Measurements from ENCODE around the gene FOXP4. TPM values are rescaled to one million over a fixed set of nuclear protein-coding genes. Genes with fewer than 3 reads are reported as not detected.

Gene FOXP4
- total RNA-seq (10 to 100 TPM; 31.6 to 36.2 TPM), polyA plus RNA-seq (10 to 100 TPM in 1 of 2 donors, 1 to 10 TPM in 1; 9.1 to 11.3 TPM)
- long read RNA-seq, donor 1, partial matches to known transcripts: 1 of 3 reads
- long read RNA-seq, donor 1, other reads (novel, unspliced or antisense): 2 of 3 reads
- long read RNA-seq, donor 2, partial matches to known transcripts: 3 of 10 reads
- long read RNA-seq, donor 2, other reads (novel, unspliced or antisense): 7 of 10 reads

GRCh38 chr6:41545703-41546474 lies at the start of gene FOXP4:
TSS of gene FOXP4 (plus strand) at chr6:41546381. CDS start at chr6:41565761, 19,380 bp downstream.
- ATAC-seq (ENCODE audit: low FRiP score): peak; percentile 91
- H3K27ac ChIP-seq (ENCODE audit: low read depth in 1 of 2, low read length in 2 of 2): peak within 1 kb of the TSS; percentile 73 to 94
- peak within 1 kb of the TSS; percentile 93 to 96 for H3K4me3 ChIP-seq (ENCODE audit: low read length in 2 of 2)
- WGBS, 2 donors: 1% methylated on average over 51 to 61 of the region's 61 CpGs
- no peaks in the 10 kb centered on the region for H3K36me3 ChIP-seq (ENCODE audit: control insufficient read depth in 1 of 2, insufficient read depth in 2 of 2, low read length in 1 of 2)
- H3K27me3 ChIP-seq (ENCODE audit: control insufficient read depth in 1 of 2, insufficient read depth in 2 of 2, low read length in 1 of 2): no peaks in the 10 kb centered on the region
- H3K9me3 ChIP-seq (ENCODE audit: control insufficient read depth, low read length): no peaks in the 10 kb centered on the region
- peak; percentile 95 for DNase-seq
- H3K4me1 ChIP-seq (ENCODE audit: control insufficient read depth in 1 of 2, insufficient read depth in 2 of 2, low read length in 2 of 2): peaks cover 0 to 3% of the 10 kb centered on the region in 2 donors
- intact Hi-C loops (cut with DNase I): loop anchor here (2.0 to 5.0 kb wide), 7 partner anchors 33 to 121 kb away; no protein-coding TSS in a partner anchor

GRCh38 chr6:41497573-41497972 lies 48.6 kb upstream of the FOXP4 start:
- ATAC-seq (ENCODE audit: low FRiP score) (no peak), DNase-seq (no peak)
- H3K27ac ChIP-seq (ENCODE audit: low read depth in 1 of 2, low read length in 2 of 2): no peak overlapping the region
- no peaks in the 10 kb centered on the region for H3K27me3 ChIP-seq (ENCODE audit: control insufficient read depth in 1 of 2, insufficient read depth in 2 of 2, low read length in 1 of 2)
- H3K36me3 ChIP-seq (ENCODE audit: control insufficient read depth in 1 of 2, insufficient read depth in 2 of 2, low read length in 1 of 2): no peaks in the 10 kb centered on the region
- H3K9me3 ChIP-seq (ENCODE audit: control insufficient read depth, low read length): no peaks in the 10 kb centered on the region
- no peaks in the 10 kb centered on the region for H3K4me1 ChIP-seq (ENCODE audit: control insufficient read depth in 1 of 2, insufficient read depth in 2 of 2, low read length in 2 of 2)
- intact Hi-C loops (cut with DNase I): no loop called here
- WGBS, 2 donors: 90 to 95% methylated on average over 3 of the region's 3 CpGs
- H3K4me3 ChIP-seq (ENCODE audit: low read length in 2 of 2): no peak overlapping the region

DNA sequence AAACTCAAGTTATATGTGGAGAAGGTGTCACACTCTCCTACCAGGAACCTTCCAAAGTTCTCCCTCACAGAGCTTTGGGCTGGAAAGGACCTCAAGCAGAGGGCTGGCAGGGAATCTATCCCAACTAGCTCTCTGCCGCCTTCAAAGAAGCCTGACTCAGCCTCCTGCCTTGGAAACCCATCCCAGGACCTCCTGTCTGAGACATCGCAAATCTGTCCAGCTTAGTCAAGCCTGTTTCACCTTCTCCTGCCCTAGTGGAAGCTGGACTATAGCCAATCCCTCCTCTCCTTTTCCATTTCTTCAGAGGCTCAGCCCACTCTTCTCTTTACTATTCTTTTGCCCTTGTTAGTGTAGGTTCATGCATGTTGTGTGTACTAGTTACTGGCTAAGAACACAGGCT lies 48.2 kb upstream of the FOXP4 start:
- DNase-seq: no peak
- Histone ChIP-seq H3K36me3 (ENCODE audit: control insufficient read depth in 1 of 2, insufficient read depth in 2 of 2, low read length in 1 of 2) (no peaks in the 10 kb centered on the region), H3K27ac (ENCODE audit: low read depth in 1 of 2, low read length in 2 of 2) (no peak overlapping the region), H3K4me1 (ENCODE audit: control insufficient read depth in 1 of 2, insufficient read depth in 2 of 2, low read length in 2 of 2) (no peaks in the 10 kb centered on the region), H3K4me3 (ENCODE audit: low read length in 2 of 2) (no peak overlapping the region), H3K27me3 (ENCODE audit: control insufficient read depth in 1 of 2, insufficient read depth in 2 of 2, low read length in 1 of 2) (no peaks in the 10 kb centered on the region), H3K9me3 (ENCODE audit: control insufficient read depth, low read length) (no peaks in the 10 kb centered on the region)
- ATAC-seq (ENCODE audit: low FRiP score): no peak
- WGBS, 2 donors: 61 to 76% methylated on average over 2 of the region's 2 CpGs
- intact Hi-C loops (cut with DNase I): no loop called here

- H3K9me3 ChIP-seq (ENCODE audit: control insufficient read depth, low read length): no peaks in the 10 kb centered on the region
- intact Hi-C loops (cut with DNase I): no loop called here
- DNase-seq (no peak), ATAC-seq (ENCODE audit: low FRiP score) (no peak)
- WGBS, 2 donors: 94% methylated on average over 6 of the region's 6 CpGs
- H3K4me1 ChIP-seq (ENCODE audit: control insufficient read depth in 1 of 2, insufficient read depth in 2 of 2, low read length in 2 of 2): no peaks in the 10 kb centered on the region
- H3K27me3 ChIP-seq (ENCODE audit: control insufficient read depth in 1 of 2, insufficient read depth in 2 of 2, low read length in 1 of 2): no peaks in the 10 kb centered on the region
- no peak overlapping the region for H3K27ac ChIP-seq (ENCODE audit: low read depth in 1 of 2, low read length in 2 of 2)
- no peak overlapping the region for H3K4me3 ChIP-seq (ENCODE audit: low read length in 2 of 2)
- no peaks in the 10 kb centered on the region for H3K36me3 ChIP-seq (ENCODE audit: control insufficient read depth in 1 of 2, insufficient read depth in 2 of 2, low read length in 1 of 2)
Observed at GRCh38 chr6:41498968-41499599, 47.1 kb upstream of the FOXP4 start.

- Histone ChIP-seq H3K4me1 (ENCODE audit: control insufficient read depth in 1 of 2, insufficient read depth in 2 of 2, low read length in 2 of 2) (no peaks in the 10 kb centered on the region), H3K4me3 (ENCODE audit: low read length in 2 of 2) (no peak overlapping the region), H3K36me3 (ENCODE audit: control insufficient read depth in 1 of 2, insufficient read depth in 2 of 2, low read length in 1 of 2) (no peaks in the 10 kb centered on the region), H3K9me3 (ENCODE audit: control insufficient read depth, low read length) (no peaks in the 10 kb centered on the region), H3K27me3 (ENCODE audit: control insufficient read depth in 1 of 2, insufficient read depth in 2 of 2, low read length in 1 of 2) (no peaks in the 10 kb centered on the region), H3K27ac (ENCODE audit: low read depth in 1 of 2, low read length in 2 of 2) (no peak overlapping the region)
- no peak for DNase-seq
- intact Hi-C loops (cut with DNase I): loop anchor here (5.0 to 10.0 kb wide), 2 partner anchors 73 to 76 kb away; no protein-coding TSS in a partner anchor
- no peak for ATAC-seq (ENCODE audit: low FRiP score)
- WGBS, 2 donors: 62 to 81% methylated on average over 3 of the region's 3 CpGs
Observed at GRCh38 chr6:41500561-41500960, 45.6 kb upstream of the FOXP4 start.

DNA sequence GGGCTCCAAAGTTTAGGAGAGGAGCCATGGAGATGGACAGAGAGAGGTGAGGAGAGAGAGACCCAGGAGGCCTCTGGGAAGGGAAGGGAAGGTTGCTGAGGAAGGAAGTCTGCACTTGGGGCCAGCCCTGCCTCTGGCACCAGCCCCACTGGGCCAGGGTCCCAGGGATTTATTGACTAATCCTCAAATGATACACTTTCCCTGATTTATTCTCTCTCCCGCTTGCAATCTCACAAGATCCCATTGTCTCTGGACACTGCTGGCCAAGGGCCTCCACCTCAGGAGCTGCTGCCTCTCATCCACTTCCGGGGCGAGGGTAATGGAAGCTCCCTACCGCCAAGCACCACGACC lies 43.6 kb upstream of the FOXP4 start:
- Histone ChIP-seq H3K9me3 (ENCODE audit: control insufficient read depth, low read length) (no peaks in the 10 kb centered on the region), H3K4me1 (ENCODE audit: control insufficient read depth in 1 of 2, insufficient read depth in 2 of 2, low read length in 2 of 2) (no peaks in the 10 kb centered on the region), H3K36me3 (ENCODE audit: control insufficient read depth in 1 of 2, insufficient read depth in 2 of 2, low read length in 1 of 2) (no peaks in the 10 kb centered on the region), H3K4me3 (ENCODE audit: low read length in 2 of 2) (no peak overlapping the region), H3K27ac (ENCODE audit: low read depth in 1 of 2, low read length in 2 of 2) (no peak overlapping the region), H3K27me3 (ENCODE audit: control insufficient read depth in 1 of 2, insufficient read depth in 2 of 2, low read length in 1 of 2) (no peaks in the 10 kb centered on the region)
- DNase-seq (no peak), ATAC-seq (ENCODE audit: low FRiP score) (no peak)
- intact Hi-C loops (cut with DNase I): loop anchor here (5.0 to 10.0 kb wide), 2 partner anchors 75 to 78 kb away; no protein-coding TSS in a partner anchor
- WGBS, 2 donors: 82 to 83% methylated on average over 5 of the region's 5 CpGs

DNA sequence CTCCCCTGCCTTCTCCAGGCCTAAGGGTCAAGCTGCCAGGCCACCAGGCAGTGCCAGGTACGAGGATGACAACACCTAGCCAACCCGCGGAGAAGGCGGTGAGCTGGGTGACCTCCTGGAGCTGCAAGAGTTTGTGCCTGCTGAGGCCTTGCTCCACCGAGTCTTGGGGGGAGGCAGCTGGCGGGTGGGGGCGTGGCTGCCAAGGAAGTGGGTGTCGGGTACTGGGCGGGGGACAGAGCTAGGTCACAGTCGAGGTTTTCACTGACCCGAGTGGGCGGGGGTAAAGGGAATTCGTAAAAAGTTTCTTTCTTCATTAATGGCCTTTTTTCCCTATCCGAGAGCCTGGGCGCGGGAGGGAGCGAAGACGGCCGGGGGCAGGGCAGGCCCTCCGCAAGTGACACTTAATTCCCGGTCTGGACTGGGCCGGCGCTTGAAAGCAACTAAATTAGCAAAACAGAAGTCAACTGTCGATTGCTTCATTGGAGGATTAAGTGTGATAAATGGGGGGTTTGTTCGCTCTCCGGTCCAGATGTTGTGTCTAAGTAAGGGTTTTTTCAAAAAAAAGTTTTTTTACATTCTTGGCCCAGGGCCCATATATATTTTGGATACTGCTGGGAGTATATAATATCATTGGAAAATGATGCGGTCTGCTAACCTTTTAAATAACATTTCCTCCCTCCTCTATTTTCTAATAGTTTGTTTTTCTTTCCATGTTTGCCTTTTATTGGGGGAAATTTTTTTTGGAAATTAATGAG lies 43.1 kb upstream of the FOXP4 start:
- no peak for ATAC-seq (ENCODE audit: low FRiP score)
- intact Hi-C loops (cut with DNase I): loop anchor here (5.0 to 10.0 kb wide), 2 partner anchors 76 to 78 kb away; no protein-coding TSS in a partner anchor

GRCh38 chr6:41503827-41504465 lies 42.2 kb upstream of the FOXP4 start:
- H3K4me1 ChIP-seq (ENCODE audit: control insufficient read depth in 1 of 2, insufficient read depth in 2 of 2, low read length in 2 of 2): no peaks in the 10 kb centered on the region
- peak overlapping the region; percentile 9 to 61 for H3K27ac ChIP-seq (ENCODE audit: low read depth in 1 of 2, low read length in 2 of 2)
- H3K9me3 ChIP-seq (ENCODE audit: control insufficient read depth, low read length): no peaks in the 10 kb centered on the region
- WGBS, 2 donors: 1% methylated on average over 46 to 52 of the region's 52 CpGs
- DNase-seq (peak; percentile 66 to 83), ATAC-seq (ENCODE audit: low FRiP score) (peak; percentile 57)
- intact Hi-C loops (cut with DNase I): loop anchor here (2.0 to 10.0 kb wide), 3 partner anchors 43 to 79 kb away; partner anchors contain the start of gene FOXP4 (in 1 of the 2)
- no peaks in the 10 kb centered on the region for H3K36me3 ChIP-seq (ENCODE audit: control insufficient read depth in 1 of 2, insufficient read depth in 2 of 2, low read length in 1 of 2)
- no peaks in the 10 kb centered on the region for H3K27me3 ChIP-seq (ENCODE audit: control insufficient read depth in 1 of 2, insufficient read depth in 2 of 2, low read length in 1 of 2)
- H3K4me3 ChIP-seq (ENCODE audit: low read length in 2 of 2): peak overlapping the region in 1 of 2 donors; percentile 23

More for the DNA sequence above, 43.1 kb upstream of the FOXP4 start:
- WGBS, 2 donors: 34 to 56% methylated on average over 27 of the region's 27 CpGs
- no peak overlapping the region for H3K4me3 ChIP-seq (ENCODE audit: low read length in 2 of 2)
- peak in 1 of 2 donors; percentile 59 for DNase-seq
- no peaks in the 10 kb centered on the region for H3K9me3 ChIP-seq (ENCODE audit: control insufficient read depth, low read length)
- no peaks in the 10 kb centered on the region for H3K36me3 ChIP-seq (ENCODE audit: control insufficient read depth in 1 of 2, insufficient read depth in 2 of 2, low read length in 1 of 2)
- H3K4me1 ChIP-seq (ENCODE audit: control insufficient read depth in 1 of 2, insufficient read depth in 2 of 2, low read length in 2 of 2): no peaks in the 10 kb centered on the region
- no peaks in the 10 kb centered on the region for H3K27me3 ChIP-seq (ENCODE audit: control insufficient read depth in 1 of 2, insufficient read depth in 2 of 2, low read length in 1 of 2)
- no peak overlapping the region for H3K27ac ChIP-seq (ENCODE audit: low read depth in 1 of 2, low read length in 2 of 2)
